ENCODE measurements around the gene KLC1. TPM values are rescaled to one million over a fixed set of nuclear protein-coding genes. Genes with fewer than 3 reads are reported as not detected.

Gene KLC1
- total and polyA plus RNA-seq, 2 of the 8 experiments (the other 6 are each of a cell fraction or from before 2014, with no cell fraction given), result 84.6 to 134 TPM

DNA sequence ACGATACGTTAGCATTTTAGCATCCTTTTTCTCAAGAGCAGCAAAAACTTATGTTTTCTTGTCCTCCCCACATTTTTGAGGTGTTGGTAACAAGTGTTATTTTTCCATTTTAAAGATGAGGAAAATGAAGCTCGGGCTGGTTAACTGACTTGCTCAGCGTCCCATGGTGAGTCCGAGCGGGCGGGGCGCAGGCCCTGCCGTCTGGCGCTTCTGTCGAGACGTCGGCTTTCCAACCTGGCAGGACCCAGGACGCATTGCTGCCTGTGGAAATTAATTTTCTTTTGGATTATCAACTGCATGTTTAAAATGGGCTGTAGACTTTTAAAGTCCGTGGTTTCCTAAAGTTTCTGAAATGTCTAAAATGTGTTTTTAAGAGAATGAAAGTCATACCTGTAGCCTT lies 55.9 kb downstream of the KLC1 start:
- Histone ChIP-seq H4K91ac (replicated peaks; ENCODE audit: insufficient read length, low read length) (no peak overlapping the region), H2AFZ (ENCODE audit: low read length) (no peak overlapping the region), H4K8ac (ENCODE audit: extremely low read depth, insufficient read depth, low read length) (no peak overlapping the region), H3K9me3 (ENCODE audit: insufficient read depth in 2 of 2, low read depth in 1 of 2, low read length in 1 of 2) (no peaks in the 10 kb centered on the region), H3K14ac (ENCODE audit: insufficient read length) (no peak overlapping the region), H3K4ac (replicated peaks; ENCODE audit: insufficient read length, low read depth, low read length) (no peak overlapping the region), H3K27ac (ENCODE audit: low read depth, low read length) (no peak overlapping the region), H2BK120ac (replicated peaks; ENCODE audit: low read depth, low read length) (no peak overlapping the region), H3K9ac (replicated peaks in 1 of 4; ENCODE audit: extremely low read depth in 1 of 4, low read depth in 3 of 4, low read length in 3 of 4) (no peak overlapping the region), H3K36me3 (ENCODE audit: control insufficient read depth in 2 of 4, insufficient read depth in 4 of 4, low read length in 3 of 4) (peaks cover 20 to 70% (median 32%) of the 10 kb centered on the region in 4 experiments), H3K23me2 (ENCODE audit: low read depth, low read length) (no peaks in the 10 kb centered on the region), H3K4me1 (replicated peaks in 1 of 4; ENCODE audit: control insufficient read depth in 3 of 4, insufficient read depth in 4 of 4, low read length in 3 of 4) (peaks cover 0 to 3% (median 0%) of the 10 kb centered on the region in 4 experiments; a peak in 1 of 7 replicates), H3K79me2 (ENCODE audit: control insufficient read depth in 1 of 2, insufficient read depth in 2 of 2, low read length in 2 of 2) (peaks cover 0 to 3% of the 10 kb centered on the region in 2 experiments; a peak in 1 of 4 replicates), H3K23ac (ENCODE audit: insufficient read length) (no peak overlapping the region), H3K4me2 (ENCODE audit: insufficient read depth in 1 of 2, low read depth in 2 of 2, low read length in 2 of 2) (no peak overlapping the region), H4K5ac (ENCODE audit: insufficient read length, low read depth, low read length) (no peak overlapping the region), H3K56ac (replicated peaks; ENCODE audit: insufficient read length, low read depth, low read length) (no peak overlapping the region), H2BK12ac (ENCODE audit: low read depth, low read length) (no peak overlapping the region), H2BK5ac (ENCODE audit: low read depth, low read length) (no peak overlapping the region), H2BK15ac (ENCODE audit: low read length) (no peak overlapping the region), H3K27me3 (replicated peaks in 1 of 4; ENCODE audit: control insufficient read depth in 3 of 4, extremely low read depth in 1 of 4, insufficient read depth in 3 of 4, low read length in 3 of 4) (no peaks in the 10 kb centered on the region), H2AK5ac (ENCODE audit: low read depth, low read length) (no peak overlapping the region), H3K4me3 (ENCODE audit: extremely low read depth in 1 of 4, insufficient read depth in 2 of 4, low read depth in 3 of 4, low read length in 4 of 4) (no peak overlapping the region), H4K20me1 (replicated peaks in 1 of 2; ENCODE audit: control insufficient read depth in 1 of 2, insufficient read depth in 2 of 2, low read length in 2 of 2) (peaks cover 10% of the 10 kb centered on the region in 2 experiments), H3K79me1 (ENCODE audit: low read depth, low read length) (peaks cover 5% of the 10 kb centered on the region), H3K18ac (ENCODE audit: extremely low read depth, low read length) (no peak overlapping the region), H2BK20ac (ENCODE audit: low read length) (no peak overlapping the region)
- FAIRE-seq, result no peak
- ChIA-PET POLR2A (ENCODE audit: partially characterized antibody) (interaction anchor here (1.6 to 2.0 kb wide), 2 partner anchors 9 to 16 kb away, joined by 4 to 6 read pairs; no protein-coding TSS in a partner anchor), CTCF (ENCODE audit: partially characterized antibody) (no interaction called here)
- WGBS, 2 experiments (ENCODE audit: extremely low coverage in 1 of 2, insufficient coverage in 1 of 2, insufficient read length in 1 of 2, insufficient replicate concordance in 2 of 2, low coverage in 1 of 2, low lambda C conversion rate in 2 of 2, missing lambda C conversion rate in 1 of 2), result 97% methylated on average over 15 of the region's 15 CpGs; no CpG with 5 or more reads in 1 of the 2 experiments
- no peak for DNase-seq (ENCODE audit: low read depth in 1 of 2, low spot score in 2 of 2)
